Stimulated activated naive CD8-positive, alpha-beta T cell treated with anti-CD3 and anti-CD28 coated beads, Interleukin-15, amount 100 ng/mL, for 72 hours (primary cell): ENCODE measurements around the gene ARHGEF17.

Experiments
- ATAC-seq: fragments of 150-1000 bp; cut with Tn5 transposase; 2 replicates; pipeline ENCODE4 v1.10.0; 2021; ENCODE audit warnings: mild to moderate bottlenecking, moderate library complexity
- DNase-seq, 2 donors: peaks; one replicate each; pipeline ENCODE4 v3.0.0; 2021 to 2022
- H3K27ac Mint-ChIP-seq, 2 donors: one replicate each; pipeline ENCODE4 v1.8.0; 2022; ENCODE audit warnings: mild to moderate bottlenecking in 2 of 2, mixed read lengths in 2 of 2, moderate library complexity in 2 of 2
- H3K27me3 Mint-ChIP-seq: one replicate; pipeline ENCODE4 v1.8.0; 2022; ENCODE audit warnings: mixed read lengths
- H3K4me1 Mint-ChIP-seq: one replicate; pipeline ENCODE4 v1.8.0; 2022; ENCODE audit warnings: mild to moderate bottlenecking, mixed read lengths
- H3K4me3 Mint-ChIP-seq, 2 donors: one replicate each; pipeline ENCODE4 v1.8.0; 2022; ENCODE audit warnings: mild to moderate bottlenecking in 2 of 2, mixed read lengths in 2 of 2, moderate library complexity in 1 of 2
- H3K9me3 Mint-ChIP-seq, 2 donors: one replicate each; pipeline ENCODE4 v1.8.0; 2022; ENCODE audit warnings: mixed read lengths in 2 of 2

The ARHGEF17 gene

GRCh38 chr11:73389916-73390315 is 81.8 kb downstream of the ARHGEF17 start:
- peaks cover 48% of the 10 kb centered on the region for H3K4me1 Mint-ChIP-seq
- ATAC-seq = no peak
- no peak overlapping the region for H3K4me3 Mint-ChIP-seq
- no peak for DNase-seq
- H3K9me3 Mint-ChIP-seq = no peaks in the 10 kb centered on the region
- no peaks in the 10 kb centered on the region for H3K27me3 Mint-ChIP-seq
- H3K27ac Mint-ChIP-seq = no peak overlapping the region

GRCh38 chr11:73390601-73391565 is 82.8 kb downstream of the ARHGEF17 start:
- no peaks in the 10 kb centered on the region for H3K9me3 Mint-ChIP-seq
- DNase-seq (no peak), ATAC-seq (no peak)
- H3K27ac Mint-ChIP-seq = peak overlapping the region; percentile 38 to 58
- no peaks in the 10 kb centered on the region for H3K27me3 Mint-ChIP-seq
- H3K4me3 Mint-ChIP-seq = no peak overlapping the region
- H3K4me1 Mint-ChIP-seq = peaks cover 38% of the 10 kb centered on the region

- ATAC-seq (no peak), DNase-seq (no peak)
- Mint-ChIP-seq H3K27me3 (no peaks in the 10 kb centered on the region), H3K9me3 (no peaks in the 10 kb centered on the region), H3K4me3 (no peak overlapping the region), H3K4me1 (peaks cover 30% of the 10 kb centered on the region), H3K27ac (peak overlapping the region in 1 of 2 donors; percentile 54)
These were observed 83.6 kb downstream of the ARHGEF17 start for GRCh38 chr11:73391665-73392064.

DNA sequence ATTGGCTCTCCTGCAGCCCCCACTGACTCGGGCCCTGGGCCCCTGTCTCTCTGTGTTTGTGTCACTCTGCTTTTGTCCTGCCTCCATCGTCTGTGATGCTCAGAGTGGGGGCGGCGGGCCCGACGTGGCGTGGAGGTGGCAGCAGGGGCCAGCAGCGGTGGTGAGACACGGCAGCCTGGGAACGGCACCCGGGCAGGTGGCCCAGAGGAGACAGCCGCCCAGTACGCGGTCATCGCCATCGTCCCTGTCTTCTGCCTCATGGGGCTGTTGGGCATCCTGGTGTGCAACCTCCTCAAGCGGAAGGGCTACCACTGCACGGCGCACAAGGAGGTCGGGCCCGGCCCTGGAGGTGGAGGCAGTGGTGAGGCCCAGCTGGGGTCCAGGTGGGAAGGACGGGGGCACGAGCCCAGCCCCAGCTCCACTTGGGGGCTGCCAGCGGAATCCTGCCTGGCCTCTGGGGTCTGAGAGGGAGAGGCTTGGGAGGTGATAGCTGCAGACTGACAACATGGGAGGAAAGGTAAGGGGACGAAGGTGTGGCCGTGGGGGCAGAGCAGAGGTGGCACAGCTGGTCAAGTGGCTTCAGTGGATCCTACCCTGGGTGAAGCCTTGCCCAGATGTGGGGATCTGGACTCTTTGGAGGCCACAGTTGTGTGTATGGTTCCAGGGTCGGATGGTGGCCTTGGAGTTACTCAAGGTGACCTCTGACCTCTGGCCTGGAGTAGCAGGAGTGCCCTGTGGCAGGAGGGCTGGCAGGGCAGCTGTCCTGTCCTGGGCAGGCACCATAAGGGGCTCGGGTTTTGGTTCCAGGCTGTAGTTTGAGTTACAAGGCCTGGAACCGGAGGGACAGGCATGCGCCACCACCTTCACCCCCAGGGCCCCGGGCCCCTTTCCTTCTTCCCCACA is 84.3 kb downstream of the ARHGEF17 start:
- Mint-ChIP-seq H3K4me3 (peak overlapping the region in 1 of 2 donors; percentile 31), H3K27me3 (no peaks in the 10 kb centered on the region), H3K4me1 (peaks cover 24% of the 10 kb centered on the region), H3K27ac (peak overlapping the region in 1 of 2 donors; percentile 63), H3K9me3 (no peaks in the 10 kb centered on the region)
- DNase-seq (no peak), ATAC-seq (no peak)

- peaks cover 18% of the 10 kb centered on the region for H3K4me1 Mint-ChIP-seq
- H3K4me3 Mint-ChIP-seq = no peak overlapping the region
- ATAC-seq = no peak
- no peak for DNase-seq
- H3K27ac Mint-ChIP-seq = peak overlapping the region in 1 of 2 donors; percentile 63
- no peaks in the 10 kb centered on the region for H3K9me3 Mint-ChIP-seq
- H3K27me3 Mint-ChIP-seq = no peaks in the 10 kb centered on the region
These were observed 84.9 kb downstream of the ARHGEF17 start for GRCh38 chr11:73393011-73393380.

- H3K27ac Mint-ChIP-seq = peak overlapping the region in 1 of 2 donors; percentile 27
- peaks cover 13% of the 10 kb centered on the region for H3K4me1 Mint-ChIP-seq
- peak; percentile 56 to 65 for DNase-seq
- no peaks in the 10 kb centered on the region for H3K9me3 Mint-ChIP-seq
- peak; percentile 70 for ATAC-seq
- H3K27me3 Mint-ChIP-seq = no peaks in the 10 kb centered on the region
- no peak overlapping the region for H3K4me3 Mint-ChIP-seq
These were observed 85.7 kb downstream of the ARHGEF17 start for GRCh38 chr11:73393479-73394415.

- H3K4me3 Mint-ChIP-seq = no peak overlapping the region
- peaks cover 12% of the 10 kb centered on the region for H3K4me1 Mint-ChIP-seq
- no peaks in the 10 kb centered on the region for H3K9me3 Mint-ChIP-seq
- no peaks in the 10 kb centered on the region for H3K27me3 Mint-ChIP-seq
- ATAC-seq (no peak), DNase-seq (no peak)
- peak overlapping the region in 1 of 2 donors; percentile 64 for H3K27ac Mint-ChIP-seq
These were observed 86.6 kb downstream of the ARHGEF17 start for GRCh38 chr11:73394416-73395296.

- no peaks in the 10 kb centered on the region for H3K27me3 Mint-ChIP-seq
- ATAC-seq (no peak), DNase-seq (no peak)
- H3K4me3 Mint-ChIP-seq = no peak overlapping the region
- no peaks in the 10 kb centered on the region for H3K9me3 Mint-ChIP-seq
- peak overlapping the region in 1 of 2 donors; percentile 64 for H3K27ac Mint-ChIP-seq
- H3K4me1 Mint-ChIP-seq = peaks cover 7% of the 10 kb centered on the region
These were observed 87.5 kb downstream of the ARHGEF17 start for GRCh38 chr11:73395297-73396208.

GRCh38 chr11:73396251-73396930 is 88.3 kb downstream of the ARHGEF17 start:
- Mint-ChIP-seq H3K9me3 (no peaks in the 10 kb centered on the region), H3K4me3 (no peak overlapping the region), H3K27me3 (no peaks in the 10 kb centered on the region), H3K27ac (peak overlapping the region; percentile 36 to 94), H3K4me1 (peaks cover 7% of the 10 kb centered on the region)
- ATAC-seq = no peak
- no peak for DNase-seq

- Mint-ChIP-seq H3K4me1 (peaks cover 7% of the 10 kb centered on the region), H3K4me3 (no peak overlapping the region)
- no peak for ATAC-seq
These were observed 88.9 kb downstream of the ARHGEF17 start for GRCh38 chr11:73396985-73397384.

GRCh38 chr11:73397468-73398131 is 89.5 kb downstream of the ARHGEF17 start:
- H3K27ac Mint-ChIP-seq = peak overlapping the region in 1 of 2 donors; percentile 92
- H3K27me3 Mint-ChIP-seq = no peaks in the 10 kb centered on the region
- DNase-seq (no peak), ATAC-seq (no peak)
- no peak overlapping the region for H3K4me3 Mint-ChIP-seq
- H3K4me1 Mint-ChIP-seq = peaks cover 7% of the 10 kb centered on the region
- H3K9me3 Mint-ChIP-seq = no peaks in the 10 kb centered on the region

More at GRCh38 chr11:73396985-73397384, 88.9 kb downstream of the ARHGEF17 start:
- DNase-seq = no peak
- Mint-ChIP-seq H3K27me3 (no peaks in the 10 kb centered on the region), H3K9me3 (no peaks in the 10 kb centered on the region), H3K27ac (peak overlapping the region in 1 of 2 donors; percentile 94)

GRCh38 chr11:73398132-73398526 is 90.1 kb downstream of the ARHGEF17 start:
- Mint-ChIP-seq H3K27ac (peak overlapping the region in 1 of 2 donors; percentile 1), H3K27me3 (no peaks in the 10 kb centered on the region), H3K4me3 (no peak overlapping the region), H3K9me3 (no peaks in the 10 kb centered on the region), H3K4me1 (peaks cover 7% of the 10 kb centered on the region)
- DNase-seq = no peak
- ATAC-seq = no peak
